HepG2 (cell line): ENCODE measurements around the gene ATP11C. TPM values are rescaled to one million over a fixed set of nuclear protein-coding genes. Genes with fewer than 3 reads are reported as not detected.

ENCODE experiments used
- FOXP1 ChIP-seq, 2 experiments: fragments of 450-650 bp in 1 of 2; IDR thresholded peaks; 2 replicates each; pipeline ENCODE4 v1.6.1; 2017 to 2018; ENCODE audit warnings: antibody characterized with exemption in 1 of 2
- HNF4A ChIP-seq: sonication (generic); formaldehyde crosslinking; IDR thresholded peaks from 2 replicates; pipeline ENCODE4 v1.4.0; 2020; ENCODE audit warnings: missing genetic modification reagents
- HOXA7 ChIP-seq: sonication (generic); formaldehyde crosslinking; IDR thresholded peaks from 2 replicates; pipeline ENCODE4 v1.8.1; 2022; ENCODE audit warnings: mild to moderate bottlenecking, missing genetic modification reagents, moderate library complexity
- NCOR1 ChIP-seq: fragments of 200-600 bp; sonication (generic); IDR thresholded peaks from 2 replicates; pipeline ENCODE4 v1.7.0; 2017; ENCODE audit warnings: antibody characterized with exemption, low read length, borderline replicate concordance
- TIGD3 ChIP-seq: sonication (generic); formaldehyde crosslinking; IDR thresholded peaks from 2 replicates; pipeline ENCODE4 v1.5.1; 2020; ENCODE audit warnings: mild to moderate bottlenecking, missing genetic modification reagents, borderline replicate concordance
- ZBTB40 ChIP-seq, 2 experiments: fragments of 450-650 bp in 1 of 2; sonication (generic) in 1 of 2; formaldehyde crosslinking in 1 of 2; IDR thresholded peaks; 2 replicates each; pipeline versions ENCODE4 v1.6.1 to v1.8.0; 2016 to 2022; ENCODE audit warnings: antibody characterized with exemption in 1 of 2, mild to moderate bottlenecking in 1 of 2, missing genetic modification reagents in 1 of 2
- polyA plus RNA-seq, 8 experiments: library from polyadenylated mRNA; depleted of rRNA in 3 of 8; stranded (reverse) in 7 of 8; unstranded in 1 of 8; fragments of >200 nt; fragmentation: Illumina TruSeq in 4 of 8; extraction: Trizol in 4 of 8; gene quantifications; 2 replicates each; pipeline versions ENCODE4 v1.2.1 to v1.2.3, GENCODE V29; 2011 to 2016; ENCODE audit warnings: low read depth in 4 of 8, missing spikeins in 1 of 8, mixed read lengths in 1 of 8; ENCODE audit not compliant: insufficient read depth in 1 of 8
- total RNA-seq, 5 experiments: library from RNA; depleted of rRNA; stranded (reverse); fragments of >200 nt; fragmentation: Illumina TruSeq; extraction: Trizol; gene quantifications; 2 replicates each; pipeline ENCODE4 v1.2.3, GENCODE V29; 2016; ENCODE audit warnings: low read depth in 1 of 5

Gene ATP11C
- total and polyA plus RNA-seq, 2 of the 13 experiments (the other 11 are each of a cell fraction or from before 2014, with no cell fraction given): 8.5 to 16.9 TPM

- no peak for TF ChIP-seq ZBTB40 (IDR thresholded peaks at IDR 0.05)
- no peak for TF ChIP-seq ZBTB40 (CRISPR knock-in tag; IDR thresholded peaks at IDR 0.05)
- TF ChIP-seq HOXA7 (CRISPR knock-in tag): no peak
- TF ChIP-seq NCOR1: peak; percentile 45; the same call in 1 of the 2 replicates
- TF ChIP-seq TIGD3: no peak
- TF ChIP-seq HNF4A (CRISPR knock-in tag): peak; percentile 68
- TF ChIP-seq FOXP1 (IDR thresholded peaks at IDR 0.05): no peak
- TF ChIP-seq FOXP1 (CRISPR knock-in tag; IDR thresholded peaks at IDR 0.05): no peak
Measured at GRCh38 chrX:139933904-139934303, 1.1 kb upstream of the ATP11C start (continued).
